ENCODE measurements around the gene SSR1. TPM values are rescaled to one million over a fixed set of nuclear protein-coding genes. Genes with fewer than 3 reads are reported as not detected.

The SSR1 gene
- total RNA-seq, 2 experiments from 2014 or later, result 31.6 to 138 TPM

DNA sequence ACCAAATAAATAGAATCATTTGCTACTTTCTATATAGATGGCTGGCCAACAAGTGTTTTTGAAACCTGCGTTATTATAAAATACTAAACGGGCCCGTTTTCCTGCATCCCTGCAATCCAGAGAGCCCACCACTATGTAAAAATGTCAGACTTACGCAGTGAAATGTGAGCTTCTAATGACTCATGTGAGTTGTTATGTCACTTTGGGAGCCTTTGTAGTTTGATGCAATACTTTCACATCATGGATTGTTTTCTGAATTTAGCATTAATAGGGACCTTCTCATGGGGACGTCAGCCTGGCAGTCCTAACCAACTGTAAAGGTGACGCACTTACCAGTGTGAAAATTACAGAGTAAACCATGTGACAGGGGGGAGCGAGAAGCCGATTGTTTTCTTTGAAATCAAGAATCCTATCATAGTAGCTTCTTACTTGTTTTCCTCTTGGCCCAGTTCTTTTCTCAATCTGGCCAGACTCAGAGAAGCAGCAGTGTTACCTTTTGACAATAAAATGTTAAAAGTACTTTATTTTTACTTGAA lies 75.3 kb downstream of the SSR1 start:
- no peaks in the 10 kb centered on the region for H3K9me2 ChIP-seq (ENCODE audit: insufficient read depth, low read length)
- no peak overlapping the region for H3K4me2 ChIP-seq (ENCODE audit: low read length)
- H3K9me3 ChIP-seq (ENCODE audit: low read length), result no peaks in the 10 kb centered on the region
- H4K20me1 ChIP-seq (ENCODE audit: insufficient read depth, low read length), result no peaks in the 10 kb centered on the region
- ChIA-PET POLR2A (interaction anchor here (1.6 kb wide), 1 partner anchor 41 kb away, joined by 4 read pairs; no protein-coding TSS in a partner anchor), CTCF (ENCODE audit: unreplicated experiment) (no interaction called here)
- no TSS peak for BruUV-seq (replicated peaks)
- no peaks in the 10 kb centered on the region for H3K36me3 ChIP-seq (ENCODE audit: insufficient read depth, low read length)
- no peak overlapping the region for H3K4me3 ChIP-seq (ENCODE audit: low read depth, low read length, poor library complexity, severe bottlenecking)
- H2AFZ ChIP-seq (ENCODE audit: low read length), result no peak overlapping the region
- no peak overlapping the region for H3K27ac ChIP-seq (ENCODE audit: low read depth, low read length, poor library complexity, severe bottlenecking)
- intact Hi-C loops (cut with micrococcal nuclease; ENCODE audit: unreplicated experiment), result loop anchor here (2.0 to 5.0 kb wide), 3 partner anchors 67 to 130 kb away; partner anchors contain the start of gene RREB1
- TF ChIP-seq EZH2phosphoT487 (IDR thresholded peaks at IDR 0.05; ENCODE audit: borderline replicate concordance, low read depth, low read length) (no peak), CTCF (conservative IDR thresholded peaks at IDR 0.05; ENCODE audit: low read length) (no peak)
- peaks cover 23% of the 10 kb centered on the region for H3K4me1 ChIP-seq (ENCODE audit: insufficient read depth, low read length, poor library complexity, severe bottlenecking)
- H3K79me2 ChIP-seq (ENCODE audit: insufficient read depth, low read depth, low read length), result no peaks in the 10 kb centered on the region
- DNase-seq (ENCODE audit: low spot score), result no peak

DNA sequence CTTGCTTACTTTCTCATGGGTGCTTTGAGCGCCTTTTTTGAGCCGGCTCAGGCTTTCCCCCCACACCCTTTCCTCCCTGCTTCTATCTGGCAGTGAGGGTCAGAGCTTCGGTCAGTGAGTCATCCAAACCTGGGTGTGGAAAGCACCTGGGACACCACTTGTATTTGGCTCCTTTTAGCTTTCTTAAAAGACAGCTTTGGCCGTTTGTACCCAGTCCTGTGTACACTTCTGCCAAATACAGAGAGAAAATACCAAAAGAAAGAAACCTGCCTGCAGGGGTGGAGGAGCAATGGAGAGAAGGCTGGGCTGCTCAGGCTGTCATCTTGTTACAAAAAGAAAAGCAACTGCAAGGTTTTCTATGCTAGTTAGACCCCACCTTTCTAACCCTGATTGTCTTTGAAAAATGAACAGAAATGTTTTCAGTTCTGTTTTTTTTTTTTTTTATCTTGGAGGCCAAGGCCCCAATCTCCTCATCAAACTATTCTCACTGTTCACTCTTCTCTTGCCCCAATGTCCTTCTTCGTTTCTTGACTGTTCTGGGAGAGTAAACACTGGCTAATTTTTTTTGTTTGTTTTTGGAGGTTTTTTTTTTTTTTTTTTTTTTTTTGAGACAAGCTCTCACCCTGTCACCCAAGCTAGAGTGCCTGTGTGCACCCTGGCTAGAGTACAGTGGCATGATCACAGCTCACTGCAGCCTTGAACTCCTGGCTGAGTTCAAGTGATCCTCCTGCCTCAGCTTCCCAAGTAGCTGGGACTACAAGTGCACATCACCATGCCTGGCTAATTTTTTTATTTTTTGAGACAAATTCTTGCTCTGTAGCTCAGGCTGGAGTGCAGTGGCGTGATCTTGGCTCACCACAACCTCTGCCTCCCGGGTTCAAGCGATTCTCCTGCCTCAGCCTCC lies 76.4 kb downstream of the SSR1 start:
- Histone ChIP-seq H2AFZ (ENCODE audit: low read length) (no peak overlapping the region), H3K4me1 (ENCODE audit: insufficient read depth, low read length, poor library complexity, severe bottlenecking) (peaks cover 23% of the 10 kb centered on the region), H3K9me2 (ENCODE audit: insufficient read depth, low read length) (no peaks in the 10 kb centered on the region), H3K4me2 (ENCODE audit: low read length) (no peak overlapping the region), H3K4me3 (ENCODE audit: low read depth, low read length, poor library complexity, severe bottlenecking) (no peak overlapping the region), H3K36me3 (ENCODE audit: insufficient read depth, low read length) (no peaks in the 10 kb centered on the region), H3K79me2 (ENCODE audit: insufficient read depth, low read depth, low read length) (no peaks in the 10 kb centered on the region), H4K20me1 (ENCODE audit: insufficient read depth, low read length) (no peaks in the 10 kb centered on the region), H3K9me3 (ENCODE audit: low read length) (no peaks in the 10 kb centered on the region), H3K27ac (ENCODE audit: low read depth, low read length, poor library complexity, severe bottlenecking) (no peak overlapping the region)
- intact Hi-C loops (cut with micrococcal nuclease; ENCODE audit: unreplicated experiment), result loop anchor here (5.0 kb wide), 1 partner anchor 129 kb away; the partner anchor contains the start of gene RREB1
- ChIA-PET POLR2A (interaction anchor here (0.8 to 1.6 kb wide), 3 partner anchors 14 to 104 kb away, joined by 4 to 6 read pairs (median 4); no protein-coding TSS in a partner anchor), CTCF (ENCODE audit: unreplicated experiment) (interaction anchor here (0.6 kb wide), 1 partner anchor 90 kb away, joined by 3 read pairs; no protein-coding TSS in a partner anchor)
- DNase-seq (ENCODE audit: low spot score), result peak; percentile 19
- no TSS peak for BruUV-seq (replicated peaks)
- TF ChIP-seq EZH2phosphoT487 (IDR thresholded peaks at IDR 0.05; ENCODE audit: borderline replicate concordance, low read depth, low read length) (no peak), CTCF (conservative IDR thresholded peaks at IDR 0.05; ENCODE audit: low read length) (no peak)

All from OCI-LY7 (cell line).